NT2/D1 (cell line): Measurements from ENCODE around the gene CEP72.
"Not testable (repeated sequence)": the region's sequence is repeated elsewhere in the genome, so short reads cannot be mapped to it uniquely, and the experiment has no call there.

ENCODE experiments used
- DNase-seq: peaks from one replicate; pipeline ENCODE4 v3.0.0-alpha.2; 2011; ENCODE audit warnings: low read depth, low spot score
- H3K27me3 ChIP-seq: 2 replicates; pipeline ENCODE4 v1.6.0; 2011; ENCODE audit warnings: mild to moderate bottlenecking; ENCODE audit not compliant: insufficient read length, insufficient read depth
- H3K36me3 ChIP-seq: 2 replicates; pipeline ENCODE4 v1.6.1; 2011; ENCODE audit warnings: mild to moderate bottlenecking, low read length, mixed read lengths; ENCODE audit not compliant: insufficient read depth, insufficient read length
- H3K4me1 ChIP-seq: 2 replicates; pipeline ENCODE4 v1.5.1; 2011; ENCODE audit not compliant: insufficient read depth, insufficient read length
- H3K4me3 ChIP-seq: 2 replicates; pipeline ENCODE4 v1.5.1; 2011; ENCODE audit warnings: low read depth; ENCODE audit not compliant: insufficient read length
- H3K9ac ChIP-seq: 2 replicates; pipeline ENCODE4 v1.6.0; 2011; ENCODE audit warnings: low read depth; ENCODE audit not compliant: insufficient read length
- H3K9me3 ChIP-seq: 2 replicates; pipeline ENCODE4 v1.5.1; 2011; ENCODE audit warnings: mild to moderate bottlenecking, low read length; ENCODE audit not compliant: insufficient read depth
- SUZ12 ChIP-seq: IDR thresholded peaks from 2 replicates; pipeline ENCODE4 v1.6.1; 2011; ENCODE audit not compliant: insufficient read length, insufficient read depth; ENCODE audit errors: extremely low read depth
- YY1 ChIP-seq: IDR thresholded peaks from 2 replicates; pipeline ENCODE4 v1.6.1; 2011; ENCODE audit not compliant: insufficient read length, insufficient read depth
- ZNF274 ChIP-seq: IDR thresholded peaks from 2 replicates; pipeline ENCODE4 v1.6.1; 2011; ENCODE audit warnings: mild to moderate bottlenecking, low read depth, low read length

The CEP72 gene

GRCh38 chr5:600886-601541 lies 11.1 kb upstream of the CEP72 start:
- no peak for DNase-seq
- TF ChIP-seq ZNF274 (no peak), SUZ12 (no peak), YY1 (no peak)
- Histone ChIP-seq H3K4me1 (no peaks in the 10 kb centered on the region), H3K9me3 (no peaks in the 10 kb centered on the region), H3K9ac (no peak overlapping the region), H3K36me3 (no peaks in the 10 kb centered on the region), H3K27me3 (no peaks in the 10 kb centered on the region), H3K4me3 (no peak overlapping the region)

- Histone ChIP-seq H3K9me3 (no peaks in the 10 kb centered on the region), H3K36me3 (no peaks in the 10 kb centered on the region), H3K4me3 (no peak overlapping the region), H3K4me1 (no peaks in the 10 kb centered on the region), H3K27me3 (no peaks in the 10 kb centered on the region), H3K9ac (no peak overlapping the region)
- no peak for TF ChIP-seq ZNF274
- TF ChIP-seq YY1, result no peak
- TF ChIP-seq SUZ12, result no peak
- no peak for DNase-seq
Measured at GRCh38 chr5:601771-602465, 10.2 kb upstream of the CEP72 start.

- DNase-seq, result no peak
- Histone ChIP-seq H3K36me3 (no peaks in the 10 kb centered on the region), H3K27me3 (no peaks in the 10 kb centered on the region)
Measured at GRCh38 chr5:602466-603035, 9.6 kb upstream of the CEP72 start.

GRCh38 chr5:603081-603998 lies 8.8 kb upstream of the CEP72 start:
- H3K4me1 ChIP-seq, result no peaks in the 10 kb centered on the region
- H3K36me3 ChIP-seq, result no peaks in the 10 kb centered on the region
- H3K9ac ChIP-seq, result no peak overlapping the region
- DNase-seq, result no peak
- no peak overlapping the region for H3K4me3 ChIP-seq
- H3K9me3 ChIP-seq, result no peaks in the 10 kb centered on the region
- TF ChIP-seq YY1, result no peak
- no peak for TF ChIP-seq SUZ12
- TF ChIP-seq ZNF274, result no peak
- H3K27me3 ChIP-seq, result no peaks in the 10 kb centered on the region

More at GRCh38 chr5:602466-603035, 9.6 kb upstream of the CEP72 start:
- Histone ChIP-seq H3K9ac (no peak overlapping the region), H3K9me3 (no peaks in the 10 kb centered on the region), H3K4me1 (no peaks in the 10 kb centered on the region), H3K4me3 (no peak overlapping the region)
- TF ChIP-seq SUZ12 (no peak), ZNF274 (no peak), YY1 (no peak)

- Histone ChIP-seq H3K9ac (no peak overlapping the region), H3K27me3 (no peaks in the 10 kb centered on the region), H3K9me3 (no peaks in the 10 kb centered on the region), H3K4me3 (no peak overlapping the region), H3K4me1 (no peaks in the 10 kb centered on the region), H3K36me3 (no peaks in the 10 kb centered on the region)
- DNase-seq, result no peak
- TF ChIP-seq ZNF274 (no peak), YY1 (no peak), SUZ12 (no peak)
Measured at GRCh38 chr5:604391-604831, 7.7 kb upstream of the CEP72 start.

- not testable (repeated sequence) for H3K9me3 ChIP-seq, H3K36me3 ChIP-seq, H3K4me3 ChIP-seq, H3K9ac ChIP-seq, H3K27me3 ChIP-seq, H3K4me1 ChIP-seq, DNase-seq
Measured at GRCh38 chr5:605090-605489, 7.0 kb upstream of the CEP72 start.

GRCh38 chr5:606061-606460 lies 6.1 kb upstream of the CEP72 start:
- Histone ChIP-seq H3K36me3 (no peaks in the 10 kb centered on the region), H3K9me3 (no peaks in the 10 kb centered on the region), H3K27me3 (no peaks in the 10 kb centered on the region), H3K4me3 (no peak overlapping the region), H3K4me1 (peaks cover 2% of the 10 kb centered on the region), H3K9ac (no peak overlapping the region)
- no peak for TF ChIP-seq YY1
- no peak for TF ChIP-seq SUZ12
- TF ChIP-seq ZNF274, result no peak
- no peak for DNase-seq
